GM12892 (cell line): ENCODE data around the gene PNMT.

Experiments
- POLR2A ChIP-seq: IDR thresholded peaks from 2 replicates; pipeline ENCODE4 v1.6.1; 2011; ENCODE audit warnings: low read depth, low read length, control low read depth
- POLR2AphosphoS5 ChIP-seq: IDR thresholded peaks from 2 replicates; pipeline ENCODE4 v1.6.1; 2011; ENCODE audit warnings: low read depth, low read length, control low read depth
- TAF1 ChIP-seq: IDR thresholded peaks from 2 replicates; pipeline ENCODE4 v1.6.1; 2011; ENCODE audit warnings: low read depth, mild to moderate bottlenecking, control low read depth, low read length, borderline replicate concordance

- no peak for TF ChIP-seq POLR2AphosphoS5
- no peak for TF ChIP-seq POLR2A
- TF ChIP-seq TAF1, result no peak
Measured at GRCh38 chr17:39624313-39624712, 43.9 kb upstream of the PNMT start.
